NCI-H226 (cell line): ENCODE results near the gene FMO4.
"Not testable (repeated sequence)": the region's sequence is repeated elsewhere in the genome, so short reads cannot be mapped to it uniquely, and the experiment has no call there.

Experiments
- DNase-seq: peaks from one replicate; pipeline ENCODE4 v3.0.0-alpha.2; 2015

The FMO4 gene

DNA sequence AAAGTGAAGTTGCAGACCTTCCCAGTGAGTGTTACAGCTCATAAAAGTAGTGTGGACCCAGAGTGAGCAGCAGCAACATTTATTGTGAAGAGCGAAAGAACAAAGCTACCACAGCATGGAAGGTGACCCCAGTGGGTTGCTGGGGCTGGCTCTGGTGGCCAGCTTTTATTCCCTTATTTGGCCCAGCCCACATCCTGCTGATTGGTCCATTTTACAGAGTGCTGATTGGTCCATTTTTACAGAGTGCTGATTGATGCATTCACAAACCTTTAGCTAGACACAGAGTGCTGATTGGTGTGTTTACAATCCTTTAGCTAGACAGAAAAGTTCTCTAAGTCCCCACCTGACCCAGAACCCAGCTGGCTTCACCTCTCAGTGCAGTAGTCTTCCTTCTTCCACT, 76.8 kb downstream of the FMO4 start:
- not testable (repeated sequence) for DNase-seq
